Omental fat pad (tissue), 4 donors: Measurements from ENCODE around the gene LRRC59. TPM values are rescaled to one million over a fixed set of nuclear protein-coding genes. Genes with fewer than 3 reads are reported as not detected.
"Not testable (repeated sequence)": the region's sequence is repeated elsewhere in the genome, so short reads cannot be mapped to it uniquely, and the experiment has no call there.

ENCODE experiments used
- ATAC-seq: fragments of 150-250 bp; one replicate; pipeline ENCODE4 v1.9.1; 2016; ENCODE audit warnings: mild to moderate bottlenecking, moderate library complexity; ENCODE audit not compliant: low FRiP score
- DNase-seq: peaks from one replicate; pipeline ENCODE4 v3.0.0-alpha.2; 2019; ENCODE audit warnings: low spot score
- total RNA-seq, 4 donors: library from RNA; depleted of rRNA; stranded (reverse); fragments of >200 nt; gene quantifications; one replicate each; pipeline ENCODE4 v1.1.0, GENCODE V29; 2016
- TF ChIP-seq, protein P1 (sequence below), 3 donors: fragments of 450-650 bp; IDR thresholded peaks; one replicate each; pipeline ENCODE4 v1.5.1; 2016 to 2017; ENCODE audit warnings: antibody characterized with exemption in 3 of 3, mild to moderate bottlenecking in 3 of 3, moderate library complexity in 2 of 3

The LRRC59 gene
- total RNA-seq, 4 donors from 2014 or later, result 53.6 to 193 (median 102) TPM

DNA sequence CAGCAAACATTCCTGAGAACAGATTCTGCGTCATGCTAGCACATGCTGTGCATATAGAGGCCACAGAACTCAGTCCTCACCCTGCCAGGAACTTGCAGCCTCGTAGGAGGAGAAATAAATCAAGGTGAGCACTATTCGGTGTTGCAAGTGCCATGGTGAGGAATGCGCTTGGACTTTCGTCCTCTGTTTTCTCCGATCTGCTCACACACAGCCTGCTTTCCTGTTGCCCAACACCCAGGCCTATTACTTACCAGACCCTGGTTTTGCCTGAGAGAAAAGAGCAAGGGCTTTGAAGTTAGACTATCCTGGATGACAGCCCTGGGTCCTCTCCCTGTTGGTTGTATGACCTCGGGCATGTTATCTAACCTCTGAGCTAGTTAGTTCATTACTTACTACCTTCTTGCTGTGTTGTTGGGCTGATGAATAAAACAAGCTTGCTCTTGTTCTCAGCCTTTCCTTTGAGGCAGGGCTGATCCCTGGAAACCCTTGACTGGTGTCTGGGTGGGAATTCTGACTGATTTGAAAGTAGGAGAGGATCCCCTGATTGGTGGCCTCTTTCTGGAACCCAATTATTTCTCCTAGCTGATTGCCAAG, 31.6 kb upstream of the LRRC59 start:
- DNase-seq (no peak), ATAC-seq (peak; percentile 70)
- TF ChIP-seq, protein P1, sequence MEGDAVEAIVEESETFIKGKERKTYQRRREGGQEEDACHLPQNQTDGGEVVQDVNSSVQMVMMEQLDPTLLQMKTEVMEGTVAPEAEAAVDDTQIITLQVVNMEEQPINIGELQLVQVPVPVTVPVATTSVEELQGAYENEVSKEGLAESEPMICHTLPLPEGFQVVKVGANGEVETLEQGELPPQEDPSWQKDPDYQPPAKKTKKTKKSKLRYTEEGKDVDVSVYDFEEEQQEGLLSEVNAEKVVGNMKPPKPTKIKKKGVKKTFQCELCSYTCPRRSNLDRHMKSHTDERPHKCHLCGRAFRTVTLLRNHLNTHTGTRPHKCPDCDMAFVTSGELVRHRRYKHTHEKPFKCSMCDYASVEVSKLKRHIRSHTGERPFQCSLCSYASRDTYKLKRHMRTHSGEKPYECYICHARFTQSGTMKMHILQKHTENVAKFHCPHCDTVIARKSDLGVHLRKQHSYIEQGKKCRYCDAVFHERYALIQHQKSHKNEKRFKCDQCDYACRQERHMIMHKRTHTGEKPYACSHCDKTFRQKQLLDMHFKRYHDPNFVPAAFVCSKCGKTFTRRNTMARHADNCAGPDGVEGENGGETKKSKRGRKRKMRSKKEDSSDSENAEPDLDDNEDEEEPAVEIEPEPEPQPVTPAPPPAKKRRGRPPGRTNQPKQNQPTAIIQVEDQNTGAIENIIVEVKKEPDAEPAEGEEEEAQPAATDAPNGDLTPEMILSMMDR (IDR thresholded peaks at IDR 0.05), result no peak

GRCh38 chr17:50428126-50428525, 30.8 kb upstream of the LRRC59 start:
- ATAC-seq, DNase-seq: not testable (repeated sequence)

GRCh38 chr17:50426814-50427787, 29.8 kb upstream of the LRRC59 start:
- TF ChIP-seq, protein P1 (IDR thresholded peaks at IDR 0.05), result no peak
- ATAC-seq (peak; percentile 6), DNase-seq (no peak)

DNA sequence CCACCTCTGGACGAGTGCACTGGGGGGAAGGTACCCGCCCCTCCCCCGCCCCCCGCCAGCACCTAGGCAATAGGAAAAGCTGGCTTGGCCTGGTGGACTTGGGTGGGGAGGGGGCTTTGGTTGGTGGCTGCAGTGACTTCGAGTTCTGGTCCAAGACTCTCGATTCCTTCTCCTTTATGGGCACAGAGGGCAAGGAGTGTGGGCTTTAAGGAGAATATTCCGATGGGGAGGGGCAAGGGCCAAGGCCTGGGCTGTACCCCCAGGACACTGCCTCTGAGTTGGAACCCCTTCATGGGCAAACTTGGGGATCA, 29.1 kb upstream of the LRRC59 start:
- TF ChIP-seq, protein P1 (IDR thresholded peaks at IDR 0.05), result no peak
- ATAC-seq, result no peak
- no peak for DNase-seq

DNA sequence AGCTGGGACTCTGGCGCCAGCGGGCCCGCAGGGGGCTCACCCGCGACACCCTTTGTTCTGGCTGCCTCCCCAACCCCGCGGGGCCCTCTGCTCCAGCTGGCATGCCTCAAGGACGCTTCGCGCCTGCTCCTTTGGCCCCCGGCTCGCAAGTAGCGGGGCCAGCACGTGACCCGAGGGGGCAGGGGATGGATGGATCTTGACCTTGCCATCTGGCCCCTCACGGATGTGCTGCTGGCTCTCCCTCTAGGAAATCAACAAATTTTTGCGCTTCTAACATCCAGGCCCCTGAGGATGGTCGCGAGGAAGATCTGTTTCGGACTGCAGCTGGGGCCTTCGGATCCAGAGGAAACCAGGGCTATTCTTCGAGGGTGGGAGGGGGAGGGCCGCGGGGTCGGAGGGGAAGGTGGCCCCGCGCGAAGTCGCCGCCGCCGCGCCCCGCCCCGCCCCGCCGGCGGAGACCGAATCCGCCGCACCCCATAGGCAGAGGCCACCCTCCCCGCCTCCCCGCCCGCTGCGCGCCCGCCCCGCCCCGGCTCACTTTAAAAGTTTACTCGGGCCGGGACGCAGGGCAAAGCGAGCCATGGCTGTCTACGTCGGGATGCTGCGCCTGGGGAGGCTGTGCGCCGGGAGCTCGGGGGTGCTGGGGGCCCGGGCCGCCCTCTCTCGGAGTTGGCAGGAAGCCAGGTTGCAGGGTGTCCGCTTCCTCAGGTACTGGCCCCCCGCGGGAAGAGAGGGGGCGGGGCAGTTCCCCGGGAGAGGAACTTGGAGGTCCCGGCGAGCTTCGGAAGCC, 28.6 kb upstream of the LRRC59 start, which contains the start of gene ACSF2:
Gene ACSF2, plus strand, starts transcription at position 537 of the 790 bp plus-strand sequence. Its CDS starts 44 bp downstream, at position 581.
- peak; percentile 45 for ATAC-seq
- peak; percentile 39 for DNase-seq
- TF ChIP-seq, protein P1 (IDR thresholded peaks at IDR 0.05), result no peak

GRCh38 chr17:50424996-50425681, 27.8 kb upstream of the LRRC59 start:
- TF ChIP-seq, protein P1 (IDR thresholded peaks at IDR 0.05), result no peak
- ATAC-seq, result no peak
- no peak for DNase-seq
